GM18499 (cell line): ENCODE data around the gene FBXL7.
"Not testable (repeated sequence)": the region's sequence is repeated elsewhere in the genome, so short reads cannot be mapped to it uniquely, and the experiment has no call there.

Experiments
- ATAC-seq: cut with Tn5 transposase; IDR thresholded peaks from one replicate; pipeline ENCODE4 v1.9.1; 2021; ENCODE audit warnings: moderate number of reproducible peaks; ENCODE audit not compliant: insufficient read depth, unreplicated experiment

Gene FBXL7

DNA sequence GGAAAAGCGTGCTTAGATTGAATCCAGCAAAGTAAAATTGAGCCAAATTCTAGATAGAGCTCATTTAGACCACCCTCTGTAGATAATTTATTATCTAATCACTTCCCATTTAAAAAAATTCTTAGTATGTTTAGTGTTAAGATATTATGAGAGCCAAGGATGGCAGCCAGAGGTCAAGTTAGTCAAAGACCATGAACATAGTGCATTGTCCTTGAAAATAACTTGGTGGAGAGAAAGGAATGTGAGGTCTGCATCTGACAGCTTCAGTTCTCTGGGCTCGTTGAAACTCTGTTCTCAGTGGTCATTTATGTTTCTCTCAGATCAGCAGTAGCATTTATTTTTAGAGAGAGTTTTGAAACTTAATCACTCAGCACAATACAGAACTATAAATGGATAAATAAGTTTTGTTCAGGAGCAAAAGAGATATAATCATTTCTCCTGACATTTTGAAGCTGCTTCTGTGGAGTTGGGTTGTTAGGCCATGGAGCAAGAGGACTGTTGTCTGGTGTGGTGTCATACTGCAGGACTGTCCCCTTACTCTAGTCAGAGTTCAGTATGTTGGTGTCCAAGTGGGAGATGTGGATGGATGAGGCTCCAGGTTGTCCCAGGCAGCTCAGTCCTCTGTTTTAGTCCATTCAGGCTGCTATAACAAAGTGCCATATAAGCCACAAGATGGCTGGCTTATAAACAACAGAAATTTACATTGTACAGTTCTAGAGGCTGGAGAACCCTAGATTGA, 337.7 kb downstream of the FBXL7 start:
- ATAC-seq: no peak

DNA sequence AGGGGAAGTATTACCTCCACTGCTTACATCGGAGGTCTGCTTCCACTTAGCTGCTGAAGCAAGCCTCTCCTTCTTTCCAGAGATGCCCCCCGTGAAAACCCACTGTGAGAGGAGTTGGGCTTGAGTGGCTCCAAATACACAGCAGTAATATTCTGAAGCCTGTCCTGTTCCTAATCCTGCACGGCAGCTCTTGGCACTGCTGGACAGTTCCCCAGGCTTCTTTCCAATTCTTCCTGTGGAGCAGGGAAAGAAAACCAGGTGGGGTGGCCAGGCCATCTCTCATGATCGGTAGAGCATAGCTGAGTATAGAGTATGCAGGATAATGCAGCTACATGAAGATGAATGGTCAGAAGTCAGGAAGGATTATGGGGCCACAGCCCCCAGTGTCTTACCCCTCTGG, 344.3 kb downstream of the FBXL7 start:
- ATAC-seq: no peak

DNA sequence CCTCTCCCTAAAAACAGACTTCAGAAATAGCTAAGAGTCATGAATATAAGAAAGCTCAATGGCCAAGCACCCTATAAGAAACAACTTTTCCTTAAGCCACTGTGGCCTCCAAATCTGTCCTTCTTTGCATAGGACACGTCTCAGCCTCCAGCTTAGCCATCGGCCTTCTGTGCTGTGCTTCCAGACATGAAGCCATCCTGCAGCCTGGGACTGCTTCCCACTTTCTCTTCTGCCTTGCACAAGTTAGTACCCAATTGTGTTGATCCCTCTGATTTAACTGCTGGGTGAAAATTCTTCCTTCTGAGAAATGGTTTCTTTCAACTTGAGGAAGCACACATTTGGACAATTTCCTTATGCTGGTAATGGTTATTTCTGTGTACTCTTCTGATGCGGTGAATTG, 344.9 kb downstream of the FBXL7 start:
- no peak for ATAC-seq

DNA sequence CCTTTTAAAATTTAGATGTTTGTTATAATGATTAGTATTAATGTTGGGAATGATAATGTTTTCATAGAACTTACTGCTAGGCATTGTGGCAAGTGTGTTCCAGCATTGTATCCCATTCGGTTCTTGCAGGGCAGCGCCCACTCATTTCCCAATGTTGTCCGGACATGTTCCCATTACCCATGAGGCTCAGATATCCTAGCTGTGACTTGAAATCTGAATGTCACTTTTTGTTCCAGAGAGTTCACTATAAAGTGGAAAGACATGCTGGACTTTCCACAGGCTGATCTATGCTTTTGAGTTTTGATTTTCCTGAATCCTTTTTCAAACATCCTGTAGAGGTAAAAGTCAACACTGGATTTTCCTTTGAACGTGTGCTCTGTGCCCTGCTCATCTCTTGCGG, 350.6 kb downstream of the FBXL7 start:
- ATAC-seq: no peak

DNA sequence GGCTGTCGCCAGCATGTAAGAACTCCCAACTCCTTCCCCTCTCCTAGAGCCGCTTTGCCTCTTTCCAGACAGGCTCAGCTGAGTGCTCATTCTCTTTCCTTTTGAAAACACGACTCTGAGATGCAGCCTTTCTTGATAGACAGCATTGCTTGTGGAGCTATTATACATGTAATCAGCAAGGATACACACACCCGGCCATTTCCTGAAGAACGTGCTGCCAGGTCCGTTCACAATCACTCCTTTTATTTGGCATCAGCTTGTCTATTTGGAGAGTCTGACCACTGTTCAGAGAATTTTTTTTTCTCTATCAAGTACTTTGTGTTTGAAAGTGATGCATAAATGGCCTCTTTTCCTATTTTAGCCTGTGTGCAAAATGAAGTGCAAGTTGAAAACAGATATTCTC, 351.0 kb downstream of the FBXL7 start:
- no peak for ATAC-seq

DNA sequence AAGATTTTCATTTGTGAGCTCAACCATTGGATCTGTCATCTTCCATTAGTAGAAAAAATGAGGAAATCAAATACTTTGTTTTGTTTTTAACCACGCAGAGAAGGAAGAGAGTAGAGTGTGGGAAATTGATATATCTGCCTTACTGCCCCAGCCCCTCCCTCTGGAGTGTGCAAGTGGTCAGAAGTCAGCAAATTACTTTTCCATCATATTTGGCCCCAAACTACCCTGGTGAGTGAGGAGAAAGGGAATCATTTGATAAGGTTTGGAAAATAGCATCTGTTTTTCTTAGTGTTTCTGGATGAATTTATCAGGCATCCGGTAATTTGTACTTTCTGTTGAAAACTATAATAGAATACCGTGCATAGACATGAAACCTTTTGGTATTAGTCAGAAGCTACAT, 352.2 kb downstream of the FBXL7 start:
- no peak for ATAC-seq

DNA sequence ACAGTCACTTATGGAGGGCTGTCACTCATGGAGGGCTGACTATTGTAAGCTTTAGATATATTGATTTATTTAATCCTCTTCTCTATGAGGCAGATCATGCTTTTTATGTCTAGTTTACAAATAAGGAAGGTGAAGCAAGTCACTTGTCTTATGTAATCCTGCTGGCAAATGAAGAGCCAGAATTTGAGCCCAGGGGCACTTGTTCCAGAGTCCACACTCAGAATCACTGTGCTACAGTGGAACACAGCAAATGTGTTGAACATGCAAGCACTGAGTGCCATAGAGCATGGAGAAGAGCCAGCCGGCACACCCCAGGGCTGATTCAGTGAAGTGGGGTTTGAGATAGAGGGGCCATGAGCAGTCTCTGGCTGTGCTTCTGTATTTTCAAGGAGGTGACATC, 353.0 kb downstream of the FBXL7 start:
- no peak for ATAC-seq

DNA sequence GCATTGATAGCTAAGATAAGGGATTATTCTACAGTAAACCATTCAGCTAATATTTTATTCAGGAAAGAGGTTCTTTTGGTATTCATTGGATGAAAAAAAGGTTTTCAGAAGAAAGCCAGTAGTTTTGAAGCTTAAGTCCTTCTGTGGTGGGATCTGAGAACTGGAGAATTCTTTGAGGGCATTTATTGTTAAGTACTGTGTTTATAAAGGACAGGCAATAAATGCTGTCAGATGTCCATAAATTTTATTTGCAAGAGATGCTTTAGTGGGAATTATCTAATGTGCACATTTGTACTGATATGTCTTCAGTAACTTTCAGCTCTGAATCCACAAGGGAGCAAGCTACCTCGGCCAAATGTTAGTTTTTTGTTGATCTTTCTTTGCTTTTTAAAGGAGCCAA, 358.3 kb downstream of the FBXL7 start:
- no peak for ATAC-seq

DNA sequence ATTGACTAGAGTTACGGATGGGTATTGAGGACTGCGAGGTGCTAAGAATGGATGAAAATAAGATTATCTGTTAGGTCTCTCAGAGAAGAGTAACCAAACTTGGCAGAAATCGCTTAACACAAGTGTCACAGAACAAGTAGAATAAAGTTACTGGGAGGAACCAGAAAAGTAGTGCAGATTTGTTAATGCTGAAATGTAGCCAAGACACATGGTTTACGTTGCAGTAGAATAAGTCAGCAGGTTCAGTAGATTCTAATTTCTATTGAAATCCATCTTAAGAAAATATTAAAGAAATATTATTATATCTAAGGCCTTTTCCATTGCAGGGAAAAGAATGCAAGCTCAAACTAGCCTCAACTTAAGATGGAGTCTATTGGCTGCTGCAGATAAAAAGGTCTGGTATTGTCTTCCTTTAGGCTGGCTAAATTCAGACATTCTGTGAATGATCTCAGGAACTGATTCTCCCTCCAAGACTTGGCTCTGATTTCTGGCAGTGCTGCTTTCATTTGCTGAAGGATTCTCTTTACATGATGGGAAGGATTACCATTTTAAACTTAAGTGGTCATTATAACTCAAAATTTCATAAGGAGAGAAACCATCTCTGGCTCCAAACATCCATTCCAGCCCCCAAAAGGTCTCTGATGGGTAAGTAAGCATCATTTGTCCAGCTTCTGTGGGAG, 364.7 kb downstream of the FBXL7 start:
- ATAC-seq: no peak

DNA sequence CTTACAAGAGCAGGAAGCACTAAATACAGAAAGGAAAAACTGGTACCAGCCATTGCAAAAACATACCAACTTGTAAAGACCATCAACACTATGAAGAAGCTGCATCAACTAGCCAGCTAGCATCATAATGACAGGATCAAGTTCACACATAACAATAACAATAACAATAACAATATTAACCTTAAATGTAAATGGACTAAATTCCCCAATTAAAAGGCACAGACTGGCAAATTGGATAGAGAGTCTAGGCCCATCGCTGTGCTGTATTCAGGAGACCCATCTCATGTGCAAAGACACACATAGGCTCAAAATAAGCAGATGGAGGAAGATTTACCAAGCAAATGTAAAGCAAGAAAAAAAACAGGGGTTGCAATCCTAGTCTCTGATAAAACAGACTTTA, 372.3 kb downstream of the FBXL7 start:
- not testable (repeated sequence) for ATAC-seq

DNA sequence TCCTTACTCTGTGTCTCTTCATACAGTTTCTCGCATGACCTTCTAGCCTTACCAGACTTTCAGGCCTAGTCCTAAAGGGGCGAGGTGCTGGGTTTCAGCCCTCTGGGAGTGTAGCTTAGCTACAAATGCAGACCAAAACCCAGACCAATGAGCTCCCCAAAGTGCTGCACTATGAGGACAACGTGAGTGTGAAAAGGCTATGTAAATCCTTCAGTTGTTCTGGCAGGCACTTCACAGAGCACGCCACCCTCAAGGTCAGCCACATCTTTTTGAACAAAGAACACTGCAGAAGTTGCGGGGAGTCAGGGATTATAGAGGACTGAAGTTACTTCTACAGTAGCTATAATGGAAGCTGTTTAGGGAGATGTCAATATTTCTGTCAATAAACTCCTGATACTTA, 377.9 kb downstream of the FBXL7 start:
- no peak for ATAC-seq

DNA sequence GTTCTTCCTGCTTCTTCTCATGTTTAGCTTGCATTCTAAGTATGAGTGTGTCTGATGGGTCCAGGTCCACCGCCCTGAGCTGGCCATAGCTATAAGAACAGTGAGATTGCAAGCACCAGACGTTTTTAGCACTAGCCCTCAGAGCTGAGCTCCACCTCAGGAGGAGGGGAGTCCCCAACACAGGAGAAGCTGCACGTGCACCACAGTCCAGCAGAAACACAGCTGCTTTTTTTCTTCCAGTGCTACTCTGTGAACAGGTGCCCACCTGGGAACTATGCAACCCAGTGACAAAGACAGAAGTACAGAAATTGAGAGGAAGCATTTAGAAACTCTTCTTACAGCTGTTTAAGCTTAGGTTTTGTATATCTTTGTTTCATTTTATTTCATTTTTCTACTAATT, 380.2 kb downstream of the FBXL7 start:
- ATAC-seq: no peak

DNA sequence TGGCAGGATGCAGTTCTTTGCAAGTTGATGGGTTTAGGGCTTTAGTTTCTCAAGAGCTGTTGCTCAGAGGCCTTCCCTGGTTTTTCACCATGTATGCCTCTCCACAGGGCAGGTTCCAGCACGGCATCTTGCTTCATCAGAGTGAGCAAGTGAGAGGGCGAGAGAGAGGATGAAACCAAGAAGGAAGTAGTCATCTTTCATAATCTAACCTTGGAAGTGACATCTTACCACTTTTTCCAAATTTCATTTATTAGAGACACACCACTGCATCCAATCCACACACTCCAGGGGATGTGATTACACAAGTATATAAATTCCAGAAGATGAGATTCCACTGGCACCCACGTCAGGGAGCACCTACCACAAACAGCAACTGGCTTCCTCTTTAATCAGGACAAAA, 385.2 kb downstream of the FBXL7 start:
- no peak for ATAC-seq

DNA sequence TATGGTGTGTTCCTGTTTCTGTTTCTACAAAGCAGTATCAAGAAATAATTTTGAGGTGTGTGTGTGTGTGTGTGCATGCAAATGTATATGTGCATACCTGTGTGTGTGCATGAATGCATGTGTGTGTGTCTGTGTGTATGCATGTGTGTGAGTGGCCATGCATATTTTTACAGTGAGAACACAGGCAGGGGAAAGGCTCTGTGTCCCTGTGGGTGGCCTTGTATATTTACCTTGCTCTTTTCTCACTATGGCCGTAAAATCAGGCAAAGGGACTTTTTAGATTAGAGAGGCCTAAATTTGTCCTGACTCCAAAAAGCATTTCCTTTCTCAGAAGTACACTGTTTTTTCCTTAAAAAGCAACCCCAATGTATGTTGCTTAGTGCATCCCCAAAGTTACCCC, 386.2 kb downstream of the FBXL7 start:
- ATAC-seq: no peak

DNA sequence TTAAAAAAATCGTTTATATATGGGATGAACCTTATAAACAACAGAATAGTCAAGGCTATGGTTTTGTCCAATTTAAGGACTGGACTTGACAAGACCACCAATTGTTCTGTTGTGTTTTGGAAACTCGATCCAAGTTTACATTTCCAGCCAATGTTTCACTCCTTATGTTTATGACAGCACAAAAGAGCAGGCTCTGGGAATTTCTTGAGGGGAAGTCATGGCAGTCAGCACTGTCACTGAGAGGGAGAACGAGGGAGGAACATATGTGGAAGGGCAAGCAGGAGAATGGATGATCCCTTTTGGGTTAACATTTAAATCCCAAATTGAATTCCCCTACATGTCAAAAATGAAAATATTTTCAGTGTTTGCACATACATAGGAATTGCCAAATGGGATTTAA, 387.1 kb downstream of the FBXL7 start:
- ATAC-seq: no peak

DNA sequence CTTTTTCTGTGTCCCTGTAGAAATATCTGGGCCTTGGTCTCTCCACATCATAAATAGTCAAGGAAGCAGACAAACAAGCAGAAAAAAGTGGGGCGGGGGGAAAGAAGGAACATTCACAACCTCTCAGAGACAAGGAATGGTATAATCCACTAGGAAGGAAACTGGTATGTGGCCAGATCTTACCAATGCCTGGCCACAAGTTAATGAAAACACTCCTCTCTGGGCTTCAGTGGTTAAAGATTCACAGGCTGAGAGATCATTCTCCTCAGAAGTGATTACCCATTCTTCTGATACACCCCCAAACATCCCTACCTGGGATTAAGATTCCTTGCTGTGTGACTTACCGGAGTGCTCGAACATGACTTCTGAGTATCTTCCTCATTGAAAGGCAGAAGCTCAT, 389.0 kb downstream of the FBXL7 start:
- no peak for ATAC-seq

DNA sequence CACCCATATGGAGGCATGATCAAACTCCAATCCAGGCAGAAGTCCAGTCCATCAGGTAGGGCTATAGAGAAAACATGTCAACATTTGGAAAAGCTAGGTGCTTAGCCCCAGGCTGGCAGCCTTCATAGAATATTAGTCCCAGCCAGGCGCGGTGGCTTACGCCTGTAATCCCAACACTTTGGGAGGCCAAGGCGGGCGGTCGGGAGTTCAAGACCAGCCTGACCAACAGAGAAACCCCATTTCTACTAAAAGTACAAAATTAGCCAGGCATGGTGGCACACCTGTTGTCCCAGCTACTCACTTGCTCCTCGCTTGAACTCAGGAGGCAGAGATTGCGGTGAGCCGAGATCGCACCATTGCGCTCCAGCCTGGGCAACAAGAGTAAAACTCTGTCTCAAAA, 393.9 kb downstream of the FBXL7 start:
- ATAC-seq: no peak

DNA sequence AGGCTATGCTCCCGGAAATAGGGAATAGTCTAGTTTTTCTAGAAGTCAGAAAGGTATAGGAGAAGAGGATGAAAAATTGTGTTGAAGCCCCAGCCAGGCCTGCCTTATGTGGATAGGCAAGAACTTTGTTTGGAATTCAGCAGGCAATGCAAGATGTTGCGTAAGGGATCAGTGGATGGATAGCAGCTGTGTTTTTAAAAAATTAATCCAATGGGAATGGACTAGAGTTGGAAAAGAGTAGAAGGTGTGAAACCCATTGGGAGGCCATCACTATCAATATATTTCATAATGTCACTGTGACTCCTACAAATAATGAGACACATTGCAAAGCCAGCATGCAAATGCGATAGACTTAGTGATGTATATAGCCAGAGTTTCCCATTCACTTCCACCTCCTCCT, 397.7 kb downstream of the FBXL7 start:
- ATAC-seq: no peak

DNA sequence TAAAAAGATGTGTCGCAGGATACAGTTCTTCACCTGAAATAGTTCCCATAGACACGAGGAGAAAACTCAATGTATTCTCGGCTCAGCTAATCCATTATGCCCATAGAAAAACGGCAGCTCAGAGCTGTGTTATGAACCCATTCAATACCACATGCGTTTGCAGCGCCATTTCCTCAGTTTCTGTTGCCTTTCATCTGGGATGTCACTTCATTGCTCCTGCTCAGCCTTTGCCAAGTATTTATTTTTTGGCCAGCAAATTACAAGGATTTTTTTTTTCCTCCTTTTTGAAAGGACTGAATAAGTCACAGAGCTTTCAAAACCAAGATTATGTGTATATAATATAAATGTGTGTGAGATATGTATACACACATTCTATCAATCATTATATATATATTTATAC, 398.7 kb downstream of the FBXL7 start:
- ATAC-seq: no peak

DNA sequence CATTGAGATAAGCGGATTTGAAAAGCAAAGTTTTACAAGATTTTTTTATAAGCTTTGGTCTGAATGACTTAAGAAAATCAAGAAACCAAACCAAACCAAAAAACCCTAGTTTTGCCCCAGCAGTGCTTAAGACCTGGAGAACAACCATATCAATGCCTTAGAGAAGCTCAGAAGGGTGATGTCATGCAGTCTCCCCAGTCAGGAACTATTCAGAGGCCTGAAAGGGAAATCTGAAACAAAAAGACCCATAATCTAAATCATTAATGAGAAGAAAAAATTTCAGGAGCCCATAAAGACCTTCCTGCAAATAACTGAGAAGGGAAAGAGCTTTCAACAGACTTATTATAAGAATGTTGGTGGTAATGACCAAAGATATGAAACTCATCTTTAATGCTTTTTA, 399.5 kb downstream of the FBXL7 start:
- ATAC-seq: no peak

DNA sequence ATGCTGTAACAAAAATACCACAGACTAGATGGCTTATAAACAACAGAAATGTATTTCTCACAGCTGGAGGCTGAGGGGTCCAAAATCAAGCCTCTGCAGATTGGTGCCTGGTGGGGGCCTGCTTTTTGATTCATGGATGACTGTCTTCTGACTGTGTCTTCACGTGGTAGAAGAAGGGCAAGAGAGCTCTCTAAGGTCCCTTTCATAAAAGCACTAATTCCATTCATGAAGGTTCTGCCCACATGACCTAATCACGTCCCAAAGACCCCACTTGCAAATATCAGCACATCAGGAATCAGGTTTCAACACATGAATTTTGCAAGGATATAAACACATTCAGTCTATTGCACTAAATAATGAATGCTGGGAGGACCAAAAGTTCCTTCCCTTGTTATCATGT, 401.2 kb downstream of the FBXL7 start:
- ATAC-seq: no peak

DNA sequence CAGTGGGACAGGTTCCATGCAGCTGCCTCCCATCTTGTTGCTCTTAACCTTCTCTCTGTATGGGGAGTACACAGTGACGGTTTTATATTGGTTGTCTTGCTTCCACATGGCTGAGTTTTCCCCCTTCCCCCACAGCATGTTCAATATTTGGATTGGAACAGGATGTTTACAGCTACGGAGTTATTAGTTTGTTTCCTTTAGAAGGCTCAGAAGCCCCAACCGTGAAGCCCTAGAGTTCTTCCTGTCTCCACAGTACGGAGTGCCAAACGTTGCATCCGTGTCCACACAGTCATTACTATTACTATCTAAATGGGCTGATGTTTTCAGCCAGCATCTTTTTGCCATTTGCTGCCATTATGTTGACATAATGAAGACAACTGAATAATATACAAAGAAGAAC, 402.1 kb downstream of the FBXL7 start:
- ATAC-seq: no peak
